Esophagus muscularis mucosa (tissue), 4 donors: ENCODE measurements around the gene ST13. TPM values are rescaled to one million over a fixed set of nuclear protein-coding genes. Genes with fewer than 3 reads are reported as not detected.
"Not testable (repeated sequence)": the region's sequence is repeated elsewhere in the genome, so short reads cannot be mapped to it uniquely, and the experiment has no call there.

Source experiments
- DNase-seq: peaks from one replicate; pipeline ENCODE4 v3.0.0-alpha.2; 2017; ENCODE audit errors: extremely low spot score
- H3K27ac ChIP-seq, 4 donors: fragments of 200-600 bp; sonication (generic); replicated peaks in 1 of 4; 1 replicate in 3 of 4; 2 replicates in 1 of 4; pipeline ENCODE4 v1.5.1; 2016 to 2019; ENCODE audit warnings: mild to moderate bottlenecking in 1 of 4
- H3K27me3 ChIP-seq, 4 donors: fragments of 200-600 bp; sonication (generic); one replicate each; pipeline versions ENCODE4 v1.5.1 to v1.6.0; 2016 to 2019
- H3K36me3 ChIP-seq, 4 donors: fragments of 200-600 bp; sonication (generic); one replicate each; pipeline ENCODE4 v1.5.1; 2016 to 2019
- H3K4me1 ChIP-seq, 4 donors: fragments of 200-600 bp; sonication (generic); one replicate each; pipeline ENCODE4 v1.5.1; 2016 to 2019
- H3K4me3 ChIP-seq, 4 donors: fragments of 200-600 bp; sonication (generic); 1 replicate in 2 of 4; 2 replicates in 2 of 4; pipeline ENCODE4 v1.5.1; 2016 to 2019; ENCODE audit warnings: mild to moderate bottlenecking in 4 of 4, moderate library complexity in 1 of 4
- H3K9me3 ChIP-seq, 4 donors: fragments of 200-600 bp; sonication (generic); 1 replicate in 3 of 4; 2 replicates in 1 of 4; pipeline ENCODE4 v1.5.1; 2016 to 2019
- EP300 ChIP-seq: sonication (generic); formaldehyde crosslinking; IDR thresholded peaks from one replicate; pipeline ENCODE4 v1.6.1; 2017; ENCODE audit warnings: antibody characterized with exemption
- POLR2A ChIP-seq: fragments of 450-650 bp; IDR thresholded peaks from one replicate; pipeline ENCODE4 v1.6.1; 2017; ENCODE audit warnings: antibody characterized with exemption, moderate library complexity, mild to moderate bottlenecking, low read depth
- POLR2AphosphoS5 ChIP-seq, 2 donors: sonication (generic); formaldehyde crosslinking; IDR thresholded peaks; one replicate each; pipeline ENCODE4 v1.6.1; 2017; ENCODE audit warnings: antibody characterized with exemption in 2 of 2
- WGBS: methylation state at CpG from one replicate; pipeline ENCODE4 v1.1.5; 2018; 5-methylcytosine and 5-hydroxymethylcytosine counted together
- intact Hi-C: fragments of 100-400 bp; cut with DNase I; formaldehyde crosslinking; loops from one replicate; pipeline ENCODE4 v1.15.1; 2023
- total RNA-seq, 4 donors: library from RNA; depleted of rRNA; stranded (reverse); fragments of >200 nt; gene quantifications; one replicate each; pipeline versions ENCODE4 v1.1.0 to v1.2.1, GENCODE V29; 2016
- TF ChIP-seq, protein P1 (sequence below), 3 experiments: fragments of 200-600 bp in 2 of 3; fragments of 450-650 bp in 1 of 3; sonication (generic) in 2 of 3; IDR thresholded peaks; one replicate each; pipeline ENCODE4 v1.5.1; 2017 to 2019; ENCODE audit warnings: antibody characterized with exemption in 3 of 3, mild to moderate bottlenecking in 2 of 3, moderate library complexity in 1 of 3

Gene ST13
- total RNA-seq, 4 donors from 2014 or later, result 169 to 193 (median 189) TPM

GRCh38 chr22:40834619-40835018, 21.8 kb downstream of the ST13 start:
- no peak for TF ChIP-seq POLR2AphosphoS5 (IDR thresholded peaks at IDR 0.05)
- Histone ChIP-seq H3K36me3 (peaks cover 46 to 97% (median 87%) of the 10 kb centered on the region in 4 donors), H3K27ac (no peak overlapping the region), H3K4me3 (no peak overlapping the region), H3K4me1 (no peaks in the 10 kb centered on the region), H3K9me3 (no peaks in the 10 kb centered on the region), H3K27me3 (no peaks in the 10 kb centered on the region)
- intact Hi-C loops, result loop anchor here (10.0 kb wide), 1 partner anchor 330 kb away; no protein-coding TSS in a partner anchor
- WGBS, result 98% methylated on average over 3 of the region's 3 CpGs
- no peak for DNase-seq

- no peak for DNase-seq
- WGBS, result 79% methylated on average over 6 of the region's 6 CpGs
- TF ChIP-seq, protein P1, sequence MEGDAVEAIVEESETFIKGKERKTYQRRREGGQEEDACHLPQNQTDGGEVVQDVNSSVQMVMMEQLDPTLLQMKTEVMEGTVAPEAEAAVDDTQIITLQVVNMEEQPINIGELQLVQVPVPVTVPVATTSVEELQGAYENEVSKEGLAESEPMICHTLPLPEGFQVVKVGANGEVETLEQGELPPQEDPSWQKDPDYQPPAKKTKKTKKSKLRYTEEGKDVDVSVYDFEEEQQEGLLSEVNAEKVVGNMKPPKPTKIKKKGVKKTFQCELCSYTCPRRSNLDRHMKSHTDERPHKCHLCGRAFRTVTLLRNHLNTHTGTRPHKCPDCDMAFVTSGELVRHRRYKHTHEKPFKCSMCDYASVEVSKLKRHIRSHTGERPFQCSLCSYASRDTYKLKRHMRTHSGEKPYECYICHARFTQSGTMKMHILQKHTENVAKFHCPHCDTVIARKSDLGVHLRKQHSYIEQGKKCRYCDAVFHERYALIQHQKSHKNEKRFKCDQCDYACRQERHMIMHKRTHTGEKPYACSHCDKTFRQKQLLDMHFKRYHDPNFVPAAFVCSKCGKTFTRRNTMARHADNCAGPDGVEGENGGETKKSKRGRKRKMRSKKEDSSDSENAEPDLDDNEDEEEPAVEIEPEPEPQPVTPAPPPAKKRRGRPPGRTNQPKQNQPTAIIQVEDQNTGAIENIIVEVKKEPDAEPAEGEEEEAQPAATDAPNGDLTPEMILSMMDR (IDR thresholded peaks at IDR 0.05), result no peak
- no peak for TF ChIP-seq POLR2A
- no peak for TF ChIP-seq EP300
- TF ChIP-seq POLR2AphosphoS5 (IDR thresholded peaks at IDR 0.05), result no peak
- intact Hi-C loops, result no loop called here
- no peak overlapping the region for H3K27ac ChIP-seq
- peaks cover 0 to 6% (median 0%) of the 10 kb centered on the region in 4 donors for H3K4me1 ChIP-seq
- no peak overlapping the region for H3K4me3 ChIP-seq
- H3K9me3 ChIP-seq, result no peaks in the 10 kb centered on the region
- H3K27me3 ChIP-seq, result no peaks in the 10 kb centered on the region
- H3K36me3 ChIP-seq, result peaks cover 57 to 99% (median 87%) of the 10 kb centered on the region in 4 donors
Observed at GRCh38 chr22:40829131-40829530, 27.3 kb downstream of the ST13 start.

GRCh38 chr22:40826984-40827741, 29.3 kb downstream of the ST13 start:
- peaks cover 0 to 6% (median 0%) of the 10 kb centered on the region in 4 donors for H3K4me1 ChIP-seq
- intact Hi-C loops, result no loop called here
- no peaks in the 10 kb centered on the region for H3K9me3 ChIP-seq
- H3K27me3 ChIP-seq, result no peaks in the 10 kb centered on the region
- TF ChIP-seq, protein P1 (IDR thresholded peaks at IDR 0.05), result no peak
- TF ChIP-seq POLR2A (no peak), POLR2AphosphoS5 (IDR thresholded peaks at IDR 0.05) (no peak), EP300 (no peak)
- 83% methylated on average over 7 of the region's 7 CpGs for WGBS
- DNase-seq, result no peak
- no peak overlapping the region for H3K4me3 ChIP-seq
- H3K36me3 ChIP-seq, result peaks cover 47 to 99% (median 78%) of the 10 kb centered on the region in 4 donors
- no peak overlapping the region for H3K27ac ChIP-seq

DNA sequence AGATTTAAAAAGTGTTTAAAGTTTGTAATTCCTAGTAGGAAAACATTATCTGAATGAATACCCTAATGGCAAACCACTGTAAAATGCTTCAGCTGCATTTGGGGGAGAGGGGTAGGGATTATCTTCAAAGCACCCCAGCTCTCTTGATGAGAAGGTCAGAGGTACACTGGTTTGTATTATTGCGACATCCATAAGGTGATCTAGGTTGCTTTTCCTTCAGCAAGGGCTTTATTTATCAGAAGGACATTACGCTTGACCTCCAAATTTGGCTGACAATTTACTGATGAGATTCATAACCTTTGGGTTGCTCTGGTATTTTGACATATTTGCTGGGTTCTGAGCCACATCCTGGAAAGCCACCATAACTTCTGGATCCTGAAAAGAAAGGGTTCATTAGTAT, 30.1 kb downstream of the ST13 start:
- peaks cover 40 to 91% (median 69%) of the 10 kb centered on the region in 4 donors for H3K36me3 ChIP-seq
- H3K4me3 ChIP-seq, H3K27me3 ChIP-seq, intact Hi-C loops, DNase-seq, H3K27ac ChIP-seq, H3K4me1 ChIP-seq, H3K9me3 ChIP-seq: not testable (repeated sequence)
- WGBS, result 90% methylated on average over 1 of the region's 2 CpGs

DNA sequence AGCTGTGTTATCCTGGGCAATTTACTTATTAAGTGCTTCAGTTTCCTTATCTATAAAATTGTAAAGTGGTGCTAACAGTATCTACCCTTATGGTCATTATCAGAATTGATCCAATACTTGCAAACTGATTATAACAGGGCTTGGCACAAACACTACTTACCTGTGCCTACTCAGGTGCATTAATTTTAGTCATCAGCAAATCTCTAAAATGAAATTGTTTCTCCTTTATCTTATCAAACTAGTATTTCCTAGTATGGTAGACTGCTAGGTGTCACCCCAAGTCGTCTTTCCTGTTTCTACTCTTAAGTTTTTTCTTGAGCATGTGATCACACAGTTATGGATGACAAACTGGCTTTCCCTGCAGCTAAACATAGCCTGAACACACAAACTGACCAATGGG, 33.0 kb downstream of the ST13 start:
- Histone ChIP-seq H3K4me3 (no peak overlapping the region), H3K36me3 (peaks cover 18 to 63% (median 42%) of the 10 kb centered on the region in 4 donors), H3K27ac (no peak overlapping the region), H3K27me3 (no peaks in the 10 kb centered on the region), H3K9me3 (no peaks in the 10 kb centered on the region), H3K4me1 (peaks cover 8 to 21% (median 11%) of the 10 kb centered on the region in 4 donors)
- 87% methylated on average over 1 of the region's 1 CpG for WGBS
- DNase-seq, result no peak
- intact Hi-C loops, result no loop called here
- no peak for TF ChIP-seq POLR2A
- no peak for TF ChIP-seq EP300
- TF ChIP-seq, protein P1 (IDR thresholded peaks at IDR 0.05), result no peak
- no peak for TF ChIP-seq POLR2AphosphoS5 (IDR thresholded peaks at IDR 0.05)
